OCI-LY7 (cell line): ENCODE data around the gene IP6K3. TPM values are rescaled to one million over a fixed set of nuclear protein-coding genes. Genes with fewer than 3 reads are reported as not detected.

Experiments
- BruUV-seq: library from RNA; stranded (reverse); fragments of 400-500 nt; replicated peaks from 2 replicates; lab custom pipeline; 2021; lab: Mats Ljungman, UMichigan
- CTCF ChIA-PET: fragments of 300-600 bp; sonication (Branson Sonifier 250); formaldehyde crosslinking; loops from one replicate; lab custom pipeline; 2022; ENCODE audit warnings: antibody characterized with exemption; ENCODE audit not compliant: unreplicated experiment; lab: Charles Lee
- POLR2A ChIA-PET: fragments of 300-600 bp; sonication (Branson Sonifier 250); formaldehyde crosslinking; loops from one replicate; lab custom pipeline; 2022; ENCODE audit warnings: antibody characterized with exemption; lab: Charles Lee
- DNase-seq: peaks from one replicate; pipeline ENCODE4 v3.0.0-alpha.2; 2015; ENCODE audit warnings: low spot score
- H2AFZ ChIP-seq: fragments of 200-600 bp; sonication (generic), shearing (Covaris generic); 2 replicates; pipeline ENCODE4 v1.6.1; 2014; ENCODE audit warnings: mild to moderate bottlenecking, antibody characterized with exemption, low read length, moderate library complexity
- H3K27ac ChIP-seq: fragments of 200-600 bp; sonication (generic); 2 replicates; pipeline ENCODE4 v1.5.1; 2014; ENCODE audit warnings: mixed run types, low read depth, mild to moderate bottlenecking, moderate library complexity, low read length, inconsistent platforms; ENCODE audit not compliant: poor library complexity, severe bottlenecking
- H3K36me3 ChIP-seq: fragments of 200-600 bp; sonication (generic); 2 replicates; pipeline ENCODE4 v1.6.1; 2014; ENCODE audit warnings: mild to moderate bottlenecking, antibody characterized with exemption, low read length, moderate library complexity, mixed read lengths; ENCODE audit not compliant: insufficient read depth
- H3K4me1 ChIP-seq: fragments of 200-600 bp; sonication (generic); 2 replicates; pipeline ENCODE4 v1.5.1; 2014; ENCODE audit warnings: mild to moderate bottlenecking, low read length; ENCODE audit not compliant: insufficient read depth, poor library complexity, severe bottlenecking
- H3K4me2 ChIP-seq: fragments of 200-600 bp; sonication (generic); 2 replicates; pipeline ENCODE4 v1.6.1; 2014; ENCODE audit warnings: mild to moderate bottlenecking, low read length
- H3K4me3 ChIP-seq: fragments of 200-600 bp; sonication (generic); 2 replicates; pipeline ENCODE4 v1.5.1; 2014; ENCODE audit warnings: mild to moderate bottlenecking, low read depth, low read length; ENCODE audit not compliant: poor library complexity, severe bottlenecking
- H3K79me2 ChIP-seq: fragments of 200-600 bp; sonication (generic); 2 replicates; pipeline ENCODE4 v1.6.1; 2016; ENCODE audit warnings: low read depth, mild to moderate bottlenecking, low read length, moderate library complexity, mixed read lengths; ENCODE audit not compliant: insufficient read depth
- H3K9me2 ChIP-seq: fragments of 200-600 bp; sonication (generic); 2 replicates; pipeline ENCODE4 v1.6.1; 2016; ENCODE audit warnings: mild to moderate bottlenecking, low read length, mixed read lengths; ENCODE audit not compliant: insufficient read depth
- H3K9me3 ChIP-seq: fragments of 200-600 bp; sonication (generic); 2 replicates; pipeline ENCODE4 v1.6.1; 2014; ENCODE audit warnings: mild to moderate bottlenecking, mixed run types, low read length, mixed read lengths
- H4K20me1 ChIP-seq: fragments of 200-600 bp; sonication (generic); 2 replicates; pipeline ENCODE4 v1.6.1; 2014; ENCODE audit warnings: mild to moderate bottlenecking, antibody characterized with exemption, low read length, moderate library complexity, mixed read lengths; ENCODE audit not compliant: insufficient read depth
- EZH2phosphoT487 ChIP-seq: fragments of 200-600 bp; sonication (generic); IDR thresholded peaks from 2 replicates; pipeline ENCODE4 v1.6.1; 2018; ENCODE audit warnings: low read depth, borderline replicate concordance, mild to moderate bottlenecking, mixed run types, antibody characterized with exemption, low read length, moderate library complexity, mixed read lengths
- intact Hi-C: fragments of 100-400 bp; cut with micrococcal nuclease; formaldehyde crosslinking; loops from one replicate; pipeline ENCODE4 v1.10.0; 2022; ENCODE audit not compliant: unreplicated experiment
- total RNA-seq, 2 experiments: library from RNA; depleted of rRNA in 1 of 2; stranded (reverse); fragments of >200 nt in 1 of 2; shearing (Covaris generic) in 1 of 2; gene quantifications; 2 replicates each; pipeline ENCODE4 v1.2.3, GENCODE V29; 2014 to 2022
- TF ChIP-seq, protein P1 (sequence below): fragments of 200-600 bp; sonication (generic); conservative IDR thresholded peaks from 2 replicates; pipeline ENCODE4 v1.5.1; 2014; ENCODE audit warnings: mild to moderate bottlenecking, antibody characterized with exemption, low read length, moderate library complexity, mixed read lengths

IP6K3 gene
- total RNA-seq, 2 experiments from 2014 or later: not detected

DNA sequence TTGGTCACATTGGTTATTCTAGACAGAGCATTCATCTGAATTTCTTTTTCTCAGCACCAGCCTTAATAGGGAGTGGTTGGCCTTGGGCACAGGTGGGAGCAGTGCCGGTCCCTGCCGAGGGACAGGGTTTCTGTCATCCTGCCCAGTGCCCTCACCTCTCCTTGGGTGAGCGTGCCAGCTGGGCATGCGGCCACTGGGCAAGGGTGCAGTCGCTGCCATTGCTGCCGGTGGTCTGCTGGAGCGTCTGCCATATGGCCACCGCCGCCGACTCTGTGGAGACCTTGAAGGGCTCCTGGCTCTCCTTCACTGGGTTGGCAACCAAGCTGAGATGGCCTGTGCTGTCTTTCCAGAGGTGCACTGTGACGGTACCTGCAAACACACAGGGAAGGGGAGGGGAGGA is 18.8 kb downstream of the IP6K3 start:
- H2AFZ ChIP-seq: no peak overlapping the region
- no peaks in the 10 kb centered on the region for H3K36me3 ChIP-seq
- H3K9me3 ChIP-seq: no peaks in the 10 kb centered on the region
- ChIA-PET CTCF (no interaction called here), POLR2A (no interaction called here)
- H3K4me3 ChIP-seq: no peak overlapping the region
- intact Hi-C loops: no loop called here
- no TSS peak for BruUV-seq
- H3K4me2 ChIP-seq: no peak overlapping the region
- H3K9me2 ChIP-seq: no peaks in the 10 kb centered on the region
- DNase-seq: no peak
- no peak overlapping the region for H3K27ac ChIP-seq
- TF ChIP-seq EZH2phosphoT487: no peak
- TF ChIP-seq, protein P1, sequence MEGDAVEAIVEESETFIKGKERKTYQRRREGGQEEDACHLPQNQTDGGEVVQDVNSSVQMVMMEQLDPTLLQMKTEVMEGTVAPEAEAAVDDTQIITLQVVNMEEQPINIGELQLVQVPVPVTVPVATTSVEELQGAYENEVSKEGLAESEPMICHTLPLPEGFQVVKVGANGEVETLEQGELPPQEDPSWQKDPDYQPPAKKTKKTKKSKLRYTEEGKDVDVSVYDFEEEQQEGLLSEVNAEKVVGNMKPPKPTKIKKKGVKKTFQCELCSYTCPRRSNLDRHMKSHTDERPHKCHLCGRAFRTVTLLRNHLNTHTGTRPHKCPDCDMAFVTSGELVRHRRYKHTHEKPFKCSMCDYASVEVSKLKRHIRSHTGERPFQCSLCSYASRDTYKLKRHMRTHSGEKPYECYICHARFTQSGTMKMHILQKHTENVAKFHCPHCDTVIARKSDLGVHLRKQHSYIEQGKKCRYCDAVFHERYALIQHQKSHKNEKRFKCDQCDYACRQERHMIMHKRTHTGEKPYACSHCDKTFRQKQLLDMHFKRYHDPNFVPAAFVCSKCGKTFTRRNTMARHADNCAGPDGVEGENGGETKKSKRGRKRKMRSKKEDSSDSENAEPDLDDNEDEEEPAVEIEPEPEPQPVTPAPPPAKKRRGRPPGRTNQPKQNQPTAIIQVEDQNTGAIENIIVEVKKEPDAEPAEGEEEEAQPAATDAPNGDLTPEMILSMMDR: no peak
- H3K79me2 ChIP-seq: no peaks in the 10 kb centered on the region
- no peaks in the 10 kb centered on the region for H3K4me1 ChIP-seq
- no peaks in the 10 kb centered on the region for H4K20me1 ChIP-seq

DNA sequence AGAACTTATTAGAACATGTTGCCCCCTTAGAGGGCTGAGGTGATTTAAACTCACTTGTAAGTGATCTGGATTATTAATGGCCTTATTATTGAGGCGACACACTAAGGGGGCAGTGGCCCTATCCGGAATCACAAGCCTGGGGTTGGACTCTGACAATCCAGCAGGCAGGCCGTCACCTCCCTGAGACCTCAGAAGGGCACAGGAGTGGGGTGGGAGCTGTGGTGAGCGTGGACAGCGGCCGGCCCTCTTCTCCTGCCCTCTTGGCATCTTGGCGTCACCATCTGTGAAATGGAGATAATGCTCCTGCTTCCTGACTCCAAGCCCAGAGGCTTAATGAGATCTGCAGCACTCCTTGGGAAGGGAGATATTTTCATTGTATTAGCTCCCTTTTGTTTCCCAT is 19.6 kb downstream of the IP6K3 start:
- H3K4me3 ChIP-seq: no peak overlapping the region
- no peaks in the 10 kb centered on the region for H3K4me1 ChIP-seq
- no peaks in the 10 kb centered on the region for H3K9me2 ChIP-seq
- no peak overlapping the region for H3K4me2 ChIP-seq
- POLR2A ChIA-PET: no interaction called here
- CTCF ChIA-PET: no interaction called here
- H3K27ac ChIP-seq: no peak overlapping the region
- intact Hi-C loops: no loop called here
- H3K9me3 ChIP-seq: no peaks in the 10 kb centered on the region
- DNase-seq: no peak
- H2AFZ ChIP-seq: no peak overlapping the region
- TF ChIP-seq, protein P1: no peak
- TF ChIP-seq EZH2phosphoT487: no peak
- H3K79me2 ChIP-seq: no peaks in the 10 kb centered on the region
- no TSS peak for BruUV-seq
- H3K36me3 ChIP-seq: no peaks in the 10 kb centered on the region
- no peaks in the 10 kb centered on the region for H4K20me1 ChIP-seq

DNA sequence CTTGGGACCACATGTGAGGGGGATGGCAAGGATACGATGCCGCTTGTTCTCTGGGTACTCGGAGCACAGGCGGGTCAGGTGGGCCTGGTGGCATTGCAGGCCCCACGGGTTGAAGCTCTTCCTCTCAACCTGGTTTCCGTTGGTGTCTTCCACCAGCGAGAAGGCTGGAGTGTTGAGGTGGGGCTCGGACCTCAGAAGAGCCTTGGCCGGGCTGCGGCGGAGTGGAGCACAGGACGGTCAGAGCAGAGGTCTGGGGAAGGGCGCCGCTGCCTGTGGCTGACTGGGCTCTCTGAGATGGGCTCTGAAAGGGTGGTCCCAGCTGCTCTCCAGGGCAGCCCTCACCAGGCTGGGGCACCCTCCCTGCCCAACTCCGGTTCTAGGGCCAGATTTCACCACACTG is 20.0 kb downstream of the IP6K3 start:
- intact Hi-C loops: no loop called here
- ChIA-PET POLR2A (interaction anchor here (0.6 kb wide), 1 partner anchor 143 kb away, joined by 3 read pairs; no protein-coding TSS in a partner anchor), CTCF (no interaction called here)
- H3K4me1 ChIP-seq: no peaks in the 10 kb centered on the region
- H3K4me3 ChIP-seq: no peak overlapping the region
- BruUV-seq: no TSS peak
- no peaks in the 10 kb centered on the region for H3K36me3 ChIP-seq
- H3K79me2 ChIP-seq: no peaks in the 10 kb centered on the region
- no peaks in the 10 kb centered on the region for H4K20me1 ChIP-seq
- H3K9me3 ChIP-seq: no peaks in the 10 kb centered on the region
- no peak for DNase-seq
- H3K4me2 ChIP-seq: no peak overlapping the region
- TF ChIP-seq, protein P1: no peak
- TF ChIP-seq EZH2phosphoT487: no peak
- no peak overlapping the region for H3K27ac ChIP-seq
- no peaks in the 10 kb centered on the region for H3K9me2 ChIP-seq
- H2AFZ ChIP-seq: no peak overlapping the region
